HL-60 (cell line): Measurements from ENCODE around the gene KSR2.

Source experiments
- DNase-seq, 2 experiments: peaks; one replicate each; pipeline ENCODE4 v3.0.0-alpha.2; 2010 to 2020; ENCODE audit warnings: low read depth in 1 of 2, low spot score in 1 of 2
- H3K27ac ChIP-seq: fragments of 250-450 bp; sonication (Bioruptor Pico); replicated peaks from 2 replicates; pipeline ENCODE4 v1.5.1; 2020; ENCODE audit warnings: mild to moderate bottlenecking, moderate library complexity
- H3K27me3 ChIP-seq: fragments of 250-450 bp; sonication (Bioruptor Pico); 2 replicates; pipeline ENCODE4 v1.5.1; 2021; ENCODE audit warnings: mild to moderate bottlenecking, moderate library complexity; ENCODE audit not compliant: insufficient read depth, poor library complexity, severe bottlenecking
- H3K4me3 ChIP-seq: replicated peaks from 2 replicates; pipeline ENCODE4 v1.5.1; 2011; ENCODE audit warnings: mild to moderate bottlenecking, control low read depth, low read length; ENCODE audit not compliant: insufficient read depth
- CTCF ChIP-seq: IDR thresholded peaks from one replicate; pipeline ENCODE4 v1.5.1; 2011; ENCODE audit warnings: low read length, control low read depth, inconsistent platforms; ENCODE audit not compliant: insufficient read depth
- GABPA ChIP-seq: IDR thresholded peaks from 2 replicates; pipeline ENCODE4 v1.6.1; 2012; ENCODE audit warnings: low read depth
- POLR2AphosphoS5 ChIP-seq: IDR thresholded peaks from 2 replicates; pipeline ENCODE4 v1.6.1; 2012; ENCODE audit warnings: low read depth
- REST ChIP-seq: IDR thresholded peaks from 2 replicates; pipeline ENCODE4 v1.6.1; 2012; ENCODE audit warnings: low read depth; ENCODE audit not compliant: insufficient replicate concordance
- SPI1 ChIP-seq: IDR thresholded peaks from 2 replicates; pipeline ENCODE4 v1.6.1; 2012; ENCODE audit warnings: low read depth, mild to moderate bottlenecking, borderline replicate concordance

The KSR2 gene

GRCh38 chr12:117869551-117869950 is 99.2 kb downstream of the KSR2 start:
- no peak for DNase-seq
- TF ChIP-seq REST (no peak), CTCF (no peak), SPI1 (no peak), GABPA (no peak), POLR2AphosphoS5 (no peak)

GRCh38 chr12:117867348-117867747 is 101.4 kb downstream of the KSR2 start:
- Histone ChIP-seq H3K27me3 (no peaks in the 10 kb centered on the region), H3K4me3 (no peak overlapping the region), H3K27ac (no peak overlapping the region)
- no peak for DNase-seq
- TF ChIP-seq REST (no peak), POLR2AphosphoS5 (no peak), SPI1 (no peak), GABPA (no peak), CTCF (no peak)

More at GRCh38 chr12:117869551-117869950, 99.2 kb downstream of the KSR2 start:
- H3K27me3 ChIP-seq: no peaks in the 10 kb centered on the region
- H3K27ac ChIP-seq: no peak overlapping the region
- H3K4me3 ChIP-seq: no peak overlapping the region

- Histone ChIP-seq H3K27me3 (no peaks in the 10 kb centered on the region), H3K27ac (no peak overlapping the region), H3K4me3 (no peak overlapping the region)
- TF ChIP-seq REST (no peak), CTCF (no peak), GABPA (no peak), SPI1 (no peak), POLR2AphosphoS5 (no peak)
- DNase-seq: no peak
Observed at GRCh38 chr12:117865505-117865904, 103.3 kb downstream of the KSR2 start.
